Sigmoid colon (tissue), 7 donors: ENCODE data around the gene GPBAR1. TPM values are rescaled to one million over a fixed set of nuclear protein-coding genes. Genes with fewer than 3 reads are reported as not detected.

ENCODE experiments used
- DNase-seq: peaks from one replicate; pipeline ENCODE4 v3.0.0-alpha.2; 2019
- H3K27ac ChIP-seq, 4 donors: fragments of 200-600 bp; sonication (generic); one replicate each; pipeline ENCODE4 v1.5.1; 2016 to 2019; ENCODE audit warnings: mild to moderate bottlenecking in 1 of 4
- H3K27me3 ChIP-seq, 3 donors: fragments of 200-600 bp; sonication (generic); one replicate each; pipeline ENCODE4 v1.5.1; 2019; ENCODE audit warnings: mild to moderate bottlenecking in 1 of 3
- H3K36me3 ChIP-seq, 4 donors: fragments of 200-600 bp; sonication (generic); one replicate each; pipeline ENCODE4 v1.5.1; 2016 to 2019
- H3K4me1 ChIP-seq, 4 donors: fragments of 200-600 bp; sonication (generic); one replicate each; pipeline ENCODE4 v1.5.1; 2017 to 2019
- H3K4me3 ChIP-seq, 4 donors: fragments of 200-600 bp; sonication (generic); one replicate each; pipeline ENCODE4 v1.5.1; 2017 to 2019; ENCODE audit warnings: mild to moderate bottlenecking in 2 of 4, moderate library complexity in 1 of 4
- H3K9me3 ChIP-seq, 4 donors: fragments of 200-600 bp in 3 of 4; sonication (generic) in 3 of 4; one replicate each; pipeline versions ENCODE4 v1.5.1 to v1.6.1; 2013 to 2019
- EP300 ChIP-seq, 4 donors: sonication (generic); formaldehyde crosslinking; IDR thresholded peaks; one replicate each; pipeline ENCODE4 v1.6.1; 2017; ENCODE audit warnings: antibody characterized with exemption in 4 of 4
- POLR2A ChIP-seq, 2 donors: fragments of 450-650 bp; IDR thresholded peaks; one replicate each; pipeline ENCODE4 v1.6.1; 2016; ENCODE audit warnings: antibody characterized with exemption in 2 of 2, mild to moderate bottlenecking in 2 of 2, moderate library complexity in 2 of 2
- POLR2AphosphoS5 ChIP-seq, 4 donors: sonication (generic); formaldehyde crosslinking; IDR thresholded peaks; one replicate each; pipeline ENCODE4 v1.6.1; 2017; ENCODE audit warnings: antibody characterized with exemption in 4 of 4
- WGBS, 2 donors: extraction: QIAGEN DNeasy Blood & Tissue Kit; methylation state at CpG; one replicate each; pipeline ENCODE4 v1.1.7; 2013; 5-methylcytosine and 5-hydroxymethylcytosine counted together
- intact Hi-C: fragments of 100-400 bp; cut with DNase I; formaldehyde crosslinking; loops from one replicate; pipeline ENCODE4 v1.15.1; 2023
- polyA plus RNA-seq, 3 donors: library from polyadenylated mRNA; stranded (reverse); fragments of 200-250 nt; gene quantifications; one replicate each; pipeline ENCODE4 v1.2.3, GENCODE V29; 2013
- total RNA-seq, 4 donors: library from RNA; depleted of rRNA; stranded (reverse); fragments of >200 nt; gene quantifications; one replicate each; pipeline ENCODE4 v1.1.0, GENCODE V29; 2016
- TF ChIP-seq, protein P1 (sequence below), 4 experiments: fragments of 450-650 bp in 3 of 4; fragments of 200-600 bp in 1 of 4; IDR thresholded peaks; one replicate each; pipeline ENCODE4 v1.5.1; 2016 to 2019; ENCODE audit warnings: antibody characterized with exemption in 4 of 4, mild to moderate bottlenecking in 3 of 4, moderate library complexity in 2 of 4
- donor health status: healthy with polysubstance abuse.
- donor health status: Bipolar disorder and iron deficiency.
- donor health status: healthy.

GPBAR1 gene
- total and polyA plus RNA-seq, 7 donors, result 0.60 to 7.1 (median 3.1) TPM

DNA sequence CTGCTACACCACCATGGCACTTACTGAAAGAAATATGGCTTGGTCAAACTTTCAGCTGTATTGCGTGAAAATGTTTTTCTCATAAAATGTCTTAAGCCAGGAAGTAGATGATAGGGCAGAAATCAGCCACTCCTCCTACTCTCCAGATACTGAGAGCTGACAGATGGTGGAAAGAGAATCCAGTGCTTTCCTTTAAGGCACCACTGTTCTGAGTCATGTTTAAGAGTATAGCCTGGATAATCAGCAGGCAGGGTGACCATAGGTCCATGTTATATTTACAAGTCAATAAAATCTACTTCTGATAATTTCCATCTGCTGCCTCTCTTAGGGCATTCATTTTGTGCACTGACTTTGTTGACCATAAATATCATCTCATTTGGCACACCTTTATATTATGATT lies 21.9 kb upstream of the GPBAR1 start:
- WGBS, 2 donors, result 68 to 92% methylated on average over 1 of the region's 1 CpG
- no peak for DNase-seq
- H3K36me3 ChIP-seq, result peaks cover 34 to 94% (median 51%) of the 10 kb centered on the region in 4 donors

DNA sequence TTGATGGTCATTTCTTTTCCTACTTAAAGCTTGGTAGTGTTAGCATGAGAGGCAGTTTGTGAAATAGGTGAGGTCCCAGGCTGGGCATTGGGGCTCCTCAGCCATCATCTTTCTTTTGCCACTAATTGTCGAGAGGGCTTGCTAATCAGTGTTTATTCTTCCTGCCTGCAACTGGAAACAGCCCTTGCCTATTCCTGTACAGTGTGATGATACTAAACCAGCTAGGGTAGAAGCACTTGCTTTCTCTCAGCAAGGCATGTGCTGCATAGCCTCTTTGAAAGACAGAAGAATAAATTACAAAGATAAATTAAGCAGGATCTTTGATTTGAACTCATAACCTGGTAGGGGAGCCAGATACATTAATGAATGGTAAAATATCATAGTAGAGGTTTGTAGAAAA lies 16.6 kb upstream of the GPBAR1 start:
- no peak overlapping the region for H3K4me3 ChIP-seq
- 80 to 87% methylated on average over 1 of the region's 1 CpG for WGBS, 2 donors
- H3K27ac ChIP-seq, result no peak overlapping the region

More for the DNA sequence above, 21.9 kb upstream of the GPBAR1 start:
- Histone ChIP-seq H3K27me3 (no peaks in the 10 kb centered on the region), H3K27ac (no peak overlapping the region), H3K4me3 (no peak overlapping the region), H3K9me3 (no peaks in the 10 kb centered on the region), H3K4me1 (peaks cover 0 to 9% (median 3%) of the 10 kb centered on the region in 4 donors)
- TF ChIP-seq POLR2AphosphoS5 (IDR thresholded peaks at IDR 0.05) (no peak), POLR2A (IDR thresholded peaks at IDR 0.05) (no peak), EP300 (IDR thresholded peaks at IDR 0.05) (no peak)
- TF ChIP-seq, protein P1, sequence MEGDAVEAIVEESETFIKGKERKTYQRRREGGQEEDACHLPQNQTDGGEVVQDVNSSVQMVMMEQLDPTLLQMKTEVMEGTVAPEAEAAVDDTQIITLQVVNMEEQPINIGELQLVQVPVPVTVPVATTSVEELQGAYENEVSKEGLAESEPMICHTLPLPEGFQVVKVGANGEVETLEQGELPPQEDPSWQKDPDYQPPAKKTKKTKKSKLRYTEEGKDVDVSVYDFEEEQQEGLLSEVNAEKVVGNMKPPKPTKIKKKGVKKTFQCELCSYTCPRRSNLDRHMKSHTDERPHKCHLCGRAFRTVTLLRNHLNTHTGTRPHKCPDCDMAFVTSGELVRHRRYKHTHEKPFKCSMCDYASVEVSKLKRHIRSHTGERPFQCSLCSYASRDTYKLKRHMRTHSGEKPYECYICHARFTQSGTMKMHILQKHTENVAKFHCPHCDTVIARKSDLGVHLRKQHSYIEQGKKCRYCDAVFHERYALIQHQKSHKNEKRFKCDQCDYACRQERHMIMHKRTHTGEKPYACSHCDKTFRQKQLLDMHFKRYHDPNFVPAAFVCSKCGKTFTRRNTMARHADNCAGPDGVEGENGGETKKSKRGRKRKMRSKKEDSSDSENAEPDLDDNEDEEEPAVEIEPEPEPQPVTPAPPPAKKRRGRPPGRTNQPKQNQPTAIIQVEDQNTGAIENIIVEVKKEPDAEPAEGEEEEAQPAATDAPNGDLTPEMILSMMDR (IDR thresholded peaks at IDR 0.05), result no peak
- intact Hi-C loops, result no loop called here

DNA sequence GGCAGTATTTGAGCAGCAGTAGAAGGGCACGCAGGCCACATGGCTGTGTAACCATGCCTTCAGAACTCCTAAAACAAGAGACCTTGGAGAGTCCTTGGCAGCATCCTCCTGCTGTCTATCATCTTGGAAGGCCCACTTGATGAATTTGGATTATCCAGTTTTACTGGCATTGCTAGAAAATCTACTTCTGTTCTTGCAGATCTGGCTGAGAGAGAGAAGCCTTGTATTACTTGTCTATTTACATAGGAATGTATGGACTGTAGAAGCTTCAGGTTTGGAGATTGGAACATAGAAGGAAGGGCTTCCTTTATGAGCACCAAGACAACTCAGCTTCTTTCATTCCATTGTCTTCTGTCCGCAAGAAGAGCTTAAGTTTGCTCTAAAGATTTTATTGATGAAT lies 16.1 kb upstream of the GPBAR1 start:
- Histone ChIP-seq H3K4me3 (no peak overlapping the region), H3K27me3 (no peaks in the 10 kb centered on the region), H3K36me3 (peaks cover 40 to 92% (median 68%) of the 10 kb centered on the region in 4 donors), H3K9me3 (no peaks in the 10 kb centered on the region), H3K27ac (no peak overlapping the region), H3K4me1 (peaks cover 0 to 12% (median 5%) of the 10 kb centered on the region in 4 donors)
- WGBS, 2 donors, result 97% methylated on average over 2 of the region's 2 CpGs
- no peak for TF ChIP-seq POLR2A (IDR thresholded peaks at IDR 0.05)
- TF ChIP-seq, protein P1 (IDR thresholded peaks at IDR 0.05), result no peak
- TF ChIP-seq EP300 (IDR thresholded peaks at IDR 0.05), result no peak
- no peak for TF ChIP-seq POLR2AphosphoS5 (IDR thresholded peaks at IDR 0.05)
- DNase-seq, result no peak
- intact Hi-C loops, result no loop called here

More for the DNA sequence above, 16.6 kb upstream of the GPBAR1 start:
- H3K27me3 ChIP-seq, result no peaks in the 10 kb centered on the region
- H3K36me3 ChIP-seq, result peaks cover 39 to 92% (median 68%) of the 10 kb centered on the region in 4 donors
- intact Hi-C loops, result no loop called here
- TF ChIP-seq EP300 (IDR thresholded peaks at IDR 0.05), result no peak
- TF ChIP-seq, protein P1 (IDR thresholded peaks at IDR 0.05), result no peak
- no peak for TF ChIP-seq POLR2AphosphoS5 (IDR thresholded peaks at IDR 0.05)
- no peak for TF ChIP-seq POLR2A (IDR thresholded peaks at IDR 0.05)
- no peak for DNase-seq
- no peaks in the 10 kb centered on the region for H3K9me3 ChIP-seq
- peaks cover 0 to 12% (median 5%) of the 10 kb centered on the region in 4 donors for H3K4me1 ChIP-seq

DNA sequence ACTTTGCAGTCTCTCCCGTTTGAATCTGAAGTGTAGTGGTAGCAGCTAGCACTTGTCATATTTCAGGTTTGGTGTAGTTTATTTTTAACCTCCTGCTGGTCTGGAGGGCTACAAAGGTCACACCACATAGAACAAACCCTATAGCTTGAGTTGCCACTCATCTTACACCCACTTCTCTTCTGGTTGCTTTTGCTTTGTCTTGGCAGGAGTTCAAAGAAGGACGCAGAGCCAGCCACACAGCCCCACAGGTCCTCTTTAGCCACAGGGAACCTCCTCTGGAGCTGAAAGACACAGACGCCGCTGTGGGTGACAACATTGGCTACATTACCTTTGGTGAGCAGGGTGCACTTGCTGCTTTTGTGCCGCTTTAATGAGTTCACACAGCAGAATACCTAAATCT lies 15.6 kb upstream of the GPBAR1 start:
- H3K9me3 ChIP-seq, result no peaks in the 10 kb centered on the region
- H3K27me3 ChIP-seq, result no peaks in the 10 kb centered on the region
- TF ChIP-seq EP300 (IDR thresholded peaks at IDR 0.05) (no peak), POLR2AphosphoS5 (IDR thresholded peaks at IDR 0.05) (no peak), POLR2A (IDR thresholded peaks at IDR 0.05) (no peak)
- TF ChIP-seq, protein P1 (IDR thresholded peaks at IDR 0.05), result no peak
- 76 to 78% methylated on average over 5 of the region's 5 CpGs for WGBS, 2 donors
- H3K4me3 ChIP-seq, result no peak overlapping the region
- H3K36me3 ChIP-seq, result peaks cover 43 to 92% (median 69%) of the 10 kb centered on the region in 4 donors
- peaks cover 0 to 12% (median 5%) of the 10 kb centered on the region in 4 donors for H3K4me1 ChIP-seq
- no peak overlapping the region for H3K27ac ChIP-seq
- no peak for DNase-seq
- intact Hi-C loops, result no loop called here

DNA sequence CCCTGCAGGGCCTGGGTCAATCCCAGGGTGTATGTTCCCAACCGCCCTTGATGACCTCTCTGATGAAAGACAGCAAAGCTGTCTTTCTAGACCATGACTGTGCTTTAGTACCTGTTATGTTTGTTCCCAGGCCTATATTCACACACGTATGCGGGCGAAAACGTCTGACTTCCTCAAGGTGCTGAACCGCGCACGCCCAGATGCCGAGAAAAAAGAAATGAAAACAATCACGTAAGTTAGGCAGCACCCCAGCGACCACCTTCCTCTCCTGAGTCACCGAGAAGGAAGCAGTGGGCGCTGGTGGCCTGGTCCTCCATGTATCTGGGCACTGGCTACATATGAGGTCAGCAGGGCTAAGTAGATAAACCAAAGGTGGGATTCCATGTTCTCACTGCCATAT lies 11.1 kb upstream of the GPBAR1 start:
- TF ChIP-seq POLR2AphosphoS5 (IDR thresholded peaks at IDR 0.05) (no peak), EP300 (IDR thresholded peaks at IDR 0.05) (no peak), POLR2A (IDR thresholded peaks at IDR 0.05) (no peak)
- TF ChIP-seq, protein P1 (IDR thresholded peaks at IDR 0.05), result no peak
- no peak overlapping the region for H3K27ac ChIP-seq
- 93 to 94% methylated on average over 13 of the region's 13 CpGs for WGBS, 2 donors
- no peak overlapping the region for H3K4me3 ChIP-seq
- intact Hi-C loops, result no loop called here
- H3K36me3 ChIP-seq, result peaks cover 51 to 100% (median 94%) of the 10 kb centered on the region in 4 donors
- H3K9me3 ChIP-seq, result no peaks in the 10 kb centered on the region
- H3K27me3 ChIP-seq, result no peaks in the 10 kb centered on the region
- H3K4me1 ChIP-seq, result no peaks in the 10 kb centered on the region
- DNase-seq, result peak; percentile 50
